EL (cell line): ENCODE data around the gene DMRTB1.
A peak's percentile ranks its signal among the peaks of the same experiment; 100 is the strongest.

Source experiments
- DNase-seq: peaks from one replicate; pipeline ENCODE4 v3.0.0-alpha.2; 2016

The DMRTB1 gene

GRCh38 chr1:53465023-53465957 lies 6.1 kb downstream of the DMRTB1 start:
- DNase-seq: no peak

- DNase-seq: no peak
These were observed 8.2 kb downstream of the DMRTB1 start for GRCh38 chr1:53467391-53467790.

GRCh38 chr1:53468374-53468773 lies 9.2 kb downstream of the DMRTB1 start:
- no peak for DNase-seq

- DNase-seq: no peak
These were observed 10.2 kb downstream of the DMRTB1 start for GRCh38 chr1:53469373-53469772.

GRCh38 chr1:53470155-53470554 lies 11.0 kb downstream of the DMRTB1 start:
- DNase-seq: peak; percentile 20

GRCh38 chr1:53470584-53470983 lies 11.4 kb downstream of the DMRTB1 start:
- DNase-seq: no peak

- no peak for DNase-seq
These were observed 11.8 kb downstream of the DMRTB1 start for GRCh38 chr1:53471000-53471399.

- DNase-seq: peak; percentile 28
These were observed 14.3 kb downstream of the DMRTB1 start for GRCh38 chr1:53473463-53473862.

- DNase-seq: no peak
These were observed 16.5 kb downstream of the DMRTB1 start for GRCh38 chr1:53475664-53476063.

GRCh38 chr1:53476579-53476978 lies 17.4 kb downstream of the DMRTB1 start:
- no peak for DNase-seq

- DNase-seq: no peak
These were observed 18.7 kb downstream of the DMRTB1 start for GRCh38 chr1:53477651-53478501.

GRCh38 chr1:53478502-53478818 lies 19.3 kb downstream of the DMRTB1 start:
- no peak for DNase-seq

- DNase-seq: no peak
These were observed 21.5 kb downstream of the DMRTB1 start for GRCh38 chr1:53480678-53481077.

GRCh38 chr1:53481456-53481855 lies 22.3 kb downstream of the DMRTB1 start:
- DNase-seq: no peak

- DNase-seq: no peak
These were observed 23.4 kb downstream of the DMRTB1 start for GRCh38 chr1:53482441-53483153.

- no peak for DNase-seq
These were observed 24.0 kb downstream of the DMRTB1 start for GRCh38 chr1:53483170-53483569.

- DNase-seq: no peak
These were observed 24.5 kb downstream of the DMRTB1 start for GRCh38 chr1:53483656-53484055.

GRCh38 chr1:53484705-53485477 lies 25.7 kb downstream of the DMRTB1 start:
- DNase-seq: no peak

GRCh38 chr1:53485478-53486394 lies 26.5 kb downstream of the DMRTB1 start:
- DNase-seq: peak; percentile 77

- no peak for DNase-seq
These were observed 27.3 kb downstream of the DMRTB1 start for GRCh38 chr1:53486395-53487026.

- DNase-seq: no peak
These were observed 31.2 kb downstream of the DMRTB1 start for GRCh38 chr1:53490351-53490750.
